ENCODE measurements around the gene HAP1.
A peak's percentile ranks its signal among the peaks of the same experiment; 100 is the strongest.

HAP1 gene

GRCh38 chr17:41762391-41762790 lies 27.9 kb upstream of the HAP1 start:
- DNase-seq, result no peak

GRCh38 chr17:41760878-41761277 lies 26.4 kb upstream of the HAP1 start:
- no peak for DNase-seq

- DNase-seq, result no peak
Measured at GRCh38 chr17:41758601-41759000, 24.2 kb upstream of the HAP1 start.

DNA sequence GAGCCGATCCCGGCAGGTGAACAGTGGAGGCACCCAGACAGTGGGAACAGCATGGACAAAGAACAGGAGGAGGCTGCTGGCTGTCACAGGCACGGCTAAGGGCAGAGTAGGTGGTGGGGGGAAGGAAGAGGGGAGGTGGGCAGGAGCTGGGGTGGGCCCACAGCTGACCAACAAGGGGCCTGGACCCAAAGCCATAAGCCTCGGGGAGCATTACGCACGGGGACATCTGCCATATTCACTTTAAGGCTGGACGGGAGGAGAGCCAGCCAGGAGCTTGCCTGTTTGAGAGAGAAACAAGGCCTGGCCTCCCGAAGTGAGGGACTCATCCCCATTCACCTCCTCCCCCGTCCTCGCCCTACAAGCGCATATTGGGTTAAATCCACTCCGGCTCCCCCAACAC lies 19.6 kb upstream of the HAP1 start:
- DNase-seq, result no peak

GRCh38 chr17:41751288-41751687 lies 16.8 kb upstream of the HAP1 start:
- DNase-seq, result no peak

DNA sequence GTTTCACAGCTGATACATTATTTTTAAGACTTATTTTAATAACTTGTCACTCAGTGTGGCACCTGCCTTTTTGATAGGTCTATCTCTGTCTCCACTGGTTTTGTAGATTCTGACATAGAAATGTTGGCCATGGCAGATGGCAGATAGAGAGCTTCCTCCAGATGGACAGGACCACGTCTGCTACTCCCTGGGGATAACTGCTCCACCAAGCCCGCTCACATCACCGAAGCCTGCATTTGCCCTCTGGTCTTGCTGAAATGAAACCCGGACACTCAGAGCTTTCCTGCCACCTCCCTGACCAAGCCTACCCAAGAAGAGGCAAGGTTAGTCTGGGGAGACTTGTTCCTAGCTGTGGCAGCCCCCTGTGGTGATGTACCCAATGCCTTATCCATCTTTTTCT lies 16.4 kb upstream of the HAP1 start:
- DNase-seq, result no peak

DNA sequence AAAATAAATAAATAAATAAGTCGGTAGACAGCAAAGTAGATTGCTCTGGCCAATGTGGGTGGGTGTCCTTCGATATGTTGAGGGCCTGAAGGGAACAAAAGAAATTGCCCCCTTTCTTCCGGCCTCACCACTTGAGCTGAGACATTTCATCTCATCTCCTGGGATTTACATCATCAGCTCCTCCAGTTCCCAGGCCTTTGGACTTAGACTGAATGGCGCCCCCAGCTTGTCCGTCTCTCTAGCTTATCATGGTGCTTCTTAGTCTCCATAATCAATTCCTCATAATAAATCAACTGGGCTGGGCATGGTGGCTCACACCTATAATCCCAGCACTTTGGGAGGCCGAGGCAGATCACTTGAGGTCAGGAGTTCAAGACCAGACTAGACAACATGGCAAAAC lies 13.8 kb upstream of the HAP1 start:
- no peak for DNase-seq

DNA sequence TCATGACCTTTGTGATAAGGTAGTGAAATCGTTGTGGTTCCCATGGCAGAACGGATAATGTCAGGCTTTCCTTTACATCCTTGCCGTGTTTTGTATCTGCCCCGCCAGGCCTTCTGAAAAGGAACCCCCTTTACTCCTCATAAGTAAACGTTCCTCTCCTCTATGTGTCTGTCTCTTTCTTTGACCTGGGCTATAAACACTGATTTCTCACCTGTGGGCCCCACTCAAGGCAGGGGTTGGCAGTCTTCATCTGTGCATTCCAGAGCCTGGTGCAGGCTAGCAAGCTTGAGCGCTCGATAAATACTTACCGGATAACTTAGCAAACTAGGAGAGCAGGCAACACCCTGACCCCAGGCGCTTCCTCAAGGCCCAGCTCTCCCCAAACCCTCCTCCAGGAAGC lies 7.3 kb upstream of the HAP1 start:
- DNase-seq, result no peak

DNA sequence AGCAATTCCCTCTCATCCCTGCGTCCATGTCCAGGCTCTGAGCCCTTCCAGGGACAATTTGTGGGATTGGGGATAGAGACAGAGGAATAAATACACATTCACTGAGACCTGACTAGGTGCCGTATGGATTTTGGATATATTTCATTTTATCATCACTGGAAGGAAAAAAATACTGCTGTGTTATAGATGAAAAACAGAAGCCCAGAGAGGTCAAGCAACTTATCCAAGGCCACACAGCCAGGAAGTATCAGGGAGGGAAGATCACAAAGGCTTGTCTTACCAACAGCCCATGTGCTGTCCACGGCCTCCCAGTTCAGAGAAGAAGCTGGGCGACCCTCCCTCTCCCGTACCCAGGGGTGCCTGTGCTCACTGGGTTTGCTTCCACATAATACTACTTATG lies 6.1 kb upstream of the HAP1 start:
- no peak for DNase-seq

DNA sequence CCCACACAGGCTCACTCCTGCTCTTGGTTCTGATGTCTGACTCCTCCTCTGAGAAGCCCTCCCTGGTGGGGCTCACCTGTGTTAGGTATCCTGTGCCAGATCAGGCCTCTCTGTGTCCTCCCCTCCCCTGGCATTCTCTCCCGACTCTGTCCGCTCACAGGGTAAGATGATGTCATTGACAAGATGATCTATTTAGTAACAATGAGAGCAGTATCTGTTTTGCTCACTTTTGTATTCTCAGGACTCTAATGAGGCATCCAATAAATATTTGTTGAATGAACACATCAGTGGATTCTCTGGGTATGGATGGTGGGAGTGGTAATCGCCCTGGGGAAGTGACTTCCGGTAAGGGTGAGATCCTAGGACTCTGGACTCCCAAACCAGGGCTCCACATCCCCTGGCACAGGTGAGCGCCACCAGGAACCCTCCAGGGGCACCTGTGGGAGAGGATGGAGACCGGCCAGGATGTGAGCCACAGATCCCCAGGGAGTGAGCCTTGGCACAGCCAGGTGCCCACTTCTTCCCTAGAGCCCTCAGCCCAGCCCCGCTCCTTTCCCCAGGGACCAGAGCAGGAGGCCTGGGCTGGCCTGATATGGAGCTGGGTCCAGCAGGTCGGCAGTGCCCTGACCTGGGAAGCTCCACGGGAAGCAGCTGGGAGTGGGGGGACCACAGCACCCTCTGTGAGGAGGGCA lies 5.4 kb upstream of the HAP1 start:
- no peak for DNase-seq

DNA sequence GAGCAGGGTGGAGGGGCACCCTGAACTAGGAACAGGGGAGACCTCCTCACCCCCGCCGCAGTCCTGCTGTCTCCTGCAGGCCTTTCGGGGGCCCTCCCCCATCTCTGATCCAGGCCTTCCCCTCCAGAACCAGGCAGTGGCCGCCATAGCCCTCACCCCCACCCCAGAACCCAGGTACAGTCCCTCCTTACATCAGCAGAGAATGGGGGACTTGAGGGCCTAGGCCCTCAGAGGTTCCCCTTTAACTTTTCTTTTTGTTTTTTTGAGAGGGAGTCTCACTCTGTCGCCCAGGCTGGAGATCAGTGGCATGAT lies 4.3 kb upstream of the HAP1 start:
- DNase-seq, result no peak

DNA sequence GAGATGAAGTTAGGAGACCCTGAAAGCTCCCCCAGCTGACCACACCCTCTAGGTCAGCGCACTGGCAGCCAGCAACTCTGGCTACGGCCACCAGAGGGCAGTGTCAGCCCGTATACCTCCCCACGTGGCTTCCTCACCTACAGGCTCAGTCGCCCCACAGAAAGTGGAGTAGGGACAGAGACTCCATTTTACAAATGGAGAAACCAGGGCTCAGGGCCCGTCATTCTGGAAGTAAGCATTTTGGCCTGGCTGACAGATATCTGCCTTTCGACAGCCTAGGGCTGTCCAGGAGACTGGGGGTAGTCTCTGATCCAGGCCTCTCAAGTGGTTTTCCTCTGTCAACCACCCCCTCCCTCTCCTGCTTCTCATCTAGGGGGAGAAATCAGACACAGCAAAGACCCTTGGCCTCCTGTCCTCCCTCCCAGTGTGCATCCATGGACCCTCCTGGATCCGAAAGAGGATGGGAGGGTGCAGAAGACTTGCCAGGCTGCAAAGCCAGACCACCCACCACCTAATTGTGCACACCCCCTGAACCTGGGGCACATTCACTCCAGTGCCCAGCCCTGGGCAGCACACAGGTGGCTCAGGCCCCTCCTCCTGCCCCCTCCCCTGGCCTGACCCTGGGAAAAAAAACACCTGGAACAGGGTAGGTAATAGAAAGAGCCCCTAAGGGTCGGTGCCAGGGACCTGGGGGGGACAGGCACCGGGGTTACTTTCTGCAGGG lies 3.8 kb upstream of the HAP1 start:
- DNase-seq, result peak; percentile 55

- no peak for DNase-seq
Measured at GRCh38 chr17:41737680-41738023, 3.2 kb upstream of the HAP1 start.

- DNase-seq, result no peak
Measured at GRCh38 chr17:41736983-41737679, 2.7 kb upstream of the HAP1 start.

GRCh38 chr17:41735744-41736143 lies 1.3 kb upstream of the HAP1 start:
- no peak for DNase-seq

DNA sequence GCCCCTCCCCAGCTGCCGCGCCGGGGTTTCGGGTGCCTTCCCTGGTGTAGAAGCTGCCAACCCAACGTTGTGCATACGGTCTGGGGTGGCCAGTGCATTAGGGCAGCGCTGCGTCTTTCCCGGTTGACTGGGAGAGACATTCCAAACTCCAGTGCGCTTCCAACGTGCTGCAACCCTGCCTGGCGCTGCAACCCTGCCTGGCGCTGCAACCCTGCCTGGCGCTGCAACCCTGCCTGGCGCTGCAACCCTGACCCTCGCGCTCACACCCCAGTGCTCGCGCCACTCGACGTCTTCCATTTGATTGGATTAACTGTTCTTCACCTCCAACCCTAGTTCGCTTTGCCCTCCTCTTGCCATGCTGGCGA lies 488 bp upstream of the HAP1 start:
- DNase-seq, result no peak

GRCh38 chr17:41733348-41734138 lies 900 bp downstream of the HAP1 start:
- DNase-seq, result no peak

- DNase-seq, result no peak
Measured at GRCh38 chr17:41731836-41732235, 2.6 kb downstream of the HAP1 start.

- no peak for DNase-seq
Measured at GRCh38 chr17:41730479-41730878, 4.0 kb downstream of the HAP1 start.

GRCh38 chr17:41728056-41728455 lies 6.4 kb downstream of the HAP1 start:
- DNase-seq, result no peak

- DNase-seq, result no peak
Measured at GRCh38 chr17:41725134-41725533, 9.3 kb downstream of the HAP1 start.

GRCh38 chr17:41724476-41725050 lies 9.9 kb downstream of the HAP1 start:
- DNase-seq, result no peak

DNA sequence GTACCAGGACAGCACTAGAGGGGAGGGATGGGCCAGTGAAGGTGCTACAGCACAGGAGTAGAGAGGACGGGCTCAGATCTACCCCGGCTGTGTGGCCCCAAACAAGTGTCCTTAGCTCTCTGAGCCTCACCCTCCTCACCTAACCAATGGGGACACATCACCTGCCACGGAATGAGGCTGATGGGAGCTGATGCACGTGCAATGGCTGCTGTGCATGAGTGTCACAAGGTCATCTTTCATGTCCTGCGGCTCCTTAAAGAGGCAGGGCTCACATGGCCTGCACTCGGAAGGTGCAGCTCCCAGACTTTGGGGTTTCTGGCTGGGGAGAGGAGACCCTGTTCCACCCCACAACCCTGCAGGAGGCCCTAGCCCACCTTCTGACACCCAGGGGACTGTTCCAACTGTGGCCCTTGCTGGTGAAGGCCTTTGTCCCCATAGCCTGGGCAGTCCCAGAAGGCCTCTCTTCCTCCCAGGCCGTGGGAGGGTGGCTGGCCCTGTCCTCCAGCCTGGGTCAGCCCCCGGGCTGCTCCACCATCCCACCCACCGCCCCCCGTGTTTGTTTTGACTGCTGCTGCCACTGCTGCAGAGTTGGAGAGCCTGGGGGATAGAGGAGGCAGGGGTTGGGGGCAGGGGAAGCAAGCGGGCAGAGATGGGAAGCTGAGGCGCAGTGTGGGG lies 10.5 kb downstream of the HAP1 start:
- DNase-seq, result no peak
